ENCODE results near the gene MIA2. TPM values are rescaled to one million over a fixed set of nuclear protein-coding genes. Genes with fewer than 3 reads are reported as not detected.

The MIA2 gene
- total RNA-seq, 1 donor, result 21.6 TPM

DNA sequence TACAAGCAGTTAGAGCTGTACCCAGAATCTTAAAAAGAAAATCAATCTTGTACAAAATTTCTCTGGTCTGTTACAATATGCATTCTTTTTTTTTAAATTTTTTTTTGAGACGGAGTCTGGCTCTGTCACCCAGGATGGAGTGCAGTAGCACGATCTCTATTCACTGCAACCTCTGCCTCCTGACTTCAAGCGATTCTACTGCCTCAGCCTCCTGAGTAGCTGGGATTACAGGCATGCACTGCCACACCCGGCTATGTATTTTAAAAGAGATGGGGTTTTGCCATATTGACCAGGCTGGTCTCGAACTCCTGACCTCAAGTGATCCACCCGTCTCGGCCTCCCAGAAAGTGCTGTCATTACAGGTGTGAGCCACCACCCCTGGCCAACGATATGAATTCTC, 194.4 kb downstream of the MIA2 start:
- DNase-seq (ENCODE audit: low read depth), result no peak
- H3K4me3 ChIP-seq (ENCODE audit: low read depth, low read length), result no peak overlapping the region
- TF ChIP-seq, protein P1, sequence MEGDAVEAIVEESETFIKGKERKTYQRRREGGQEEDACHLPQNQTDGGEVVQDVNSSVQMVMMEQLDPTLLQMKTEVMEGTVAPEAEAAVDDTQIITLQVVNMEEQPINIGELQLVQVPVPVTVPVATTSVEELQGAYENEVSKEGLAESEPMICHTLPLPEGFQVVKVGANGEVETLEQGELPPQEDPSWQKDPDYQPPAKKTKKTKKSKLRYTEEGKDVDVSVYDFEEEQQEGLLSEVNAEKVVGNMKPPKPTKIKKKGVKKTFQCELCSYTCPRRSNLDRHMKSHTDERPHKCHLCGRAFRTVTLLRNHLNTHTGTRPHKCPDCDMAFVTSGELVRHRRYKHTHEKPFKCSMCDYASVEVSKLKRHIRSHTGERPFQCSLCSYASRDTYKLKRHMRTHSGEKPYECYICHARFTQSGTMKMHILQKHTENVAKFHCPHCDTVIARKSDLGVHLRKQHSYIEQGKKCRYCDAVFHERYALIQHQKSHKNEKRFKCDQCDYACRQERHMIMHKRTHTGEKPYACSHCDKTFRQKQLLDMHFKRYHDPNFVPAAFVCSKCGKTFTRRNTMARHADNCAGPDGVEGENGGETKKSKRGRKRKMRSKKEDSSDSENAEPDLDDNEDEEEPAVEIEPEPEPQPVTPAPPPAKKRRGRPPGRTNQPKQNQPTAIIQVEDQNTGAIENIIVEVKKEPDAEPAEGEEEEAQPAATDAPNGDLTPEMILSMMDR (IDR thresholded peaks at IDR 0.05; ENCODE audit: insufficient read depth, low read depth, low read length), result no peak

DNA sequence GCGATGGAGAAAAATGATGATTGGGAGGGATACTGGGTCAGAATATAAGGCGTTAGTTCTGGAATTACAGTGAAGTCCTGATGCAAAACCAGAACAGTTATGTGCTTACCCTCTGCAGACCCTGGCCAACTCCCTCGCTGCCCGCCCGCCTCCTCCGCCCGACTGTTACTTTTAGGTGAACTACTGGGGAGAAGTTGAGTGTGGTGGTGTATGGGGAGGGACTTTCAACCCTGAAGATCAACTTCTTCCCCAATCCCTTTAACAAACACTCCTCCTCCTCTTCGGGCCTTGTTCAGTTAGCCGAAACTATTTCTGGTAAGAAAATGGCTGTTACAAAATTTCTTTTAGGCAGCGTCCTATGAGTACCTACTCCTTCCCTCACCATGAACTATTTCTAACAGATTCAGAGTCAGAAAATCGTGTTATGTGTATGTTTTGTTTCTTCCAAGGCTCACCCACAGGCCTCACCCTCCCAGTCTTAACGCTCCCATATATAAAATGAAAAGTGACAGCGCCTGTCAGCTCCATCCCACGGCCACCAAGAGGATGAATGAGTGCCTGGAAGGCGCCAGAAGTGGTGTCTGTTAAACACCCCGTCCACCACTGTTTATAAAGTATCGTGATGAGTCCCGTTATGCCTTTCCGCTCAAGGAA, 197.2 kb downstream of the MIA2 start:
- peak; percentile 21 for DNase-seq (ENCODE audit: low read depth)
- TF ChIP-seq, protein P1 (IDR thresholded peaks at IDR 0.05; ENCODE audit: insufficient read depth, low read depth, low read length), result no peak

DNA sequence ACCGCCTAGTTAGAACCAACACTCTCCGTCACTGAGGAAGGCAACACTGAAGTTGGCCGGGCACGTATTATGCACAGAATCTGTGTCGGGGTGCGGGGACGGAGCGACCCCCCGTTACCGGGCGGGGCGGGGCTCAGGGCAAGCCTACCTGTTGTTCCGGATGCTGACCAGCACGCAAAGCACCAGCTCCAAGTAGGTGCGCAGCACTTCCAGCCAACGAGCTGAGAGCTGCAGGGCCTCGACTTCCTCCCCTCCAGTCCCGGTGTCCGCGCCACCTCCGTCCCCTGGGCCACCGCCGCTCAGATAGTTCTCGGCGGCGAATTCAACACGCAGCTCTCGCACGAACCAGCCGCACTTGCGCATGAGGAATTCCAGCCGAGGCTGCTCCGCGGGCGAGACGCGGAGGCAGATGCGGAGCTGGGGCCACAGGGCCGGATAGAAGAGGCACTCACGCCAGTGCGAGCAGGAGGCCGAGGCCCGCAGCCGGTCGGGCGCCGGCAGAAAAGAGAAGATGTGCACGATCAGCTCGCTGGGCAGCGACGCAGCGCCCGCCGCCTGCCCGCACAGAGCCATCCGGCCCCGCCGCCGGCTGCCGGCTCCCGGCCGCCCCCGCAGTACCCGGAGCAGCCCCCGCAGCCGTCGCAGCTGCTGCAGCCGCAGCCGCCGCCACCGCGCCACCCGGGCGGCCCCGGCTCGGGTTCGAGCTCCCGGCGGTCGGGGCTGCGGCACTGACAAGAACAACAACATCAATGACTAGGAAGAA, 197.9 kb downstream of the MIA2 start:
- peak overlapping the region; percentile 92 for H3K4me3 ChIP-seq (ENCODE audit: low read depth, low read length)
- peak; percentile 41 for DNase-seq (ENCODE audit: low read depth)
- TF ChIP-seq, protein P1 (IDR thresholded peaks at IDR 0.05; ENCODE audit: insufficient read depth, low read depth, low read length), result no peak

More for the DNA sequence above, 197.2 kb downstream of the MIA2 start:
- peak overlapping the region; percentile 92 for H3K4me3 ChIP-seq (ENCODE audit: low read depth, low read length)

DNA sequence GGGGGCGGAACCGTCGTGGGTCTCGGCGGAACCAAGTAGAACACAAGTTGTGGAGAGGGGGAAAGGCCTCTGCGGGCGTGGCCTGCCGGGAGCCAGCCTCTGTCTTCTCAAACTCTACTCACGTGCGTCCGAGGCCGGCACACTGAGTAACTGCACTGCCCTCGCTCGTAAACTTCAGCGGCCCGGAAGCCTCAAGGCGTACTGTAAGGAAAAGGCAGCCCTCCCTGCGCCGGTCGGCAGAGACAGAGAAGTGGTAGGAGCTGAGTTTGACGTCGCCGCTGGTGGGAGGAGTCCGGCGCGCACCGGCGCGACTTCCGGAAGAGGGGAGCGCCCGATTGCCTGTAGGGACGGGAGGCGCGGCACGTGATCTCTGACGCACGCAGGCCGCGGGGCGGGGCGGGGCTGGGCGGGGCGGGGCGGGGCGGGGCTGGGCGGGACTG, 198.5 kb downstream of the MIA2 start, which contains the start of gene FBXO33:
TSS of gene FBXO33 (minus strand) at position 255 of the 440 bp plus-strand sequence. CDS start 271 bp downstream, outside the sequence.
- TF ChIP-seq, protein P1 (IDR thresholded peaks at IDR 0.05; ENCODE audit: insufficient read depth, low read depth, low read length), result no peak
- peak within 1 kb of the TSS; percentile 92 for H3K4me3 ChIP-seq (ENCODE audit: low read depth, low read length)
- peak; percentile 97 for DNase-seq (ENCODE audit: low read depth)

DNA sequence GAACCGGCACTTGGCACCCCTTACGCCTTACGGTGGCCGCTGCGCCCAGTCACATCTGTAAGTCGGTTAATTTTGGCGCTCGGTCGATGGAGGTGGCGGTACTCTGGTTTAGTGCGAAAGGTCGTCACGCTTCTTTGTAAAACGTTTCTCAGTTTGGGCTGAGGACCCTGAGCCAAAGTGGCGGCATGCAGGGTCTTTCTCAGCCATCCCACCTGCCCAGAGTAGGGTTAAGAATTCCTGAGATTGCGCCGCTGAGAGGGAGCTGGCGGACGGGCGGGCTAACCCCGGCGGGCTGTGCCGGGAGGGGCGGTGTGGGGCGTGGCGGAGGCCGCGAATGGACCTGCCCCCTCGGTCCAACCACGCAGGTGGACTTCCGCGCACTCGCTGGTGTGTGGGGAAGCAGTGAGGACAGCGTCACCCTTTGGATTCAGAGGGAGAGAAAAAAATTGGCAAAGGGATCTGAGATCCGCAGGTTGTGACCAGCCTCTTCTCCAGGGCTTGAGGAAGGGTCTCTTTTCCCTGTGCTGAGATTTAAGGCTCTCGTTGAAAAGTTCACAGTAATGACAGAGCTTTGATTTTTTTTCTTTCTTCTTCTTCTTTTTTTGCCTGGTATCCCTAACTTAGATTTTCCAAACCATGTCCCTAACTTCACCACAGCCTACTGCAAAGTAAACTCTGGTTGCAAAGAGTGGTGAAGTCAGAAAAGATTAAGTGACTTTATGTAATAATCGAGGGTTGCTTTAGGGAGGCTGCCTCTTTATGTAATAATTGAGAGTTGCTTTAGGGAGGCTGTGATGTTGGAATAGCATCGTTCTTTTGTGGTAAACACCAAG, 199.1 kb downstream of the MIA2 start:
- TF ChIP-seq, protein P1 (IDR thresholded peaks at IDR 0.05; ENCODE audit: insufficient read depth, low read depth, low read length), result no peak
- H3K4me3 ChIP-seq (ENCODE audit: low read depth, low read length), result peak overlapping the region; percentile 78
- peak; percentile 79 for DNase-seq (ENCODE audit: low read depth)

DNA sequence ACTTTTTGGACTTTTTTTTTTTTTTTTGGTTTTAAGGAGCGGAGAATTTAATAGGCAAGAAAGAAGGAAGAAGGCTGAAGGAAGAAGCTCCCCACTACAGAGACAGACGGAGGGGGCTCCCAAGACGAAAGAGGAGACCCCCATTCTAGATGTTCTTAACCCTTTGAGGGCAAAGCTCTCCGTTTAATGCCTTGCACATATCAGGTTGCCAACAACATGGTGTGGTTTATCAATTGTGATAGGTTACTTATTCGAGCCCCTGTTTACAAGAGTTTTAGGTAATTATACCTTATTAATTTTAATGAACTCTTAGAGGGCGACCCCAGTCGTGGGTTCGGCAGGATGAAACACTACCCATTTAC, 199.7 kb downstream of the MIA2 start:
- TF ChIP-seq, protein P1 (IDR thresholded peaks at IDR 0.05; ENCODE audit: insufficient read depth, low read depth, low read length), result no peak
- DNase-seq (ENCODE audit: low read depth), result no peak
- H3K4me3 ChIP-seq (ENCODE audit: low read depth, low read length), result peak overlapping the region; percentile 78

All from fibroblast of villous mesenchyme (primary cell).